Transverse colon (tissue), 4 donors: ENCODE data around the gene WNT10A. TPM values are rescaled to one million over a fixed set of nuclear protein-coding genes. Genes with fewer than 3 reads are reported as not detected.

Experiments
- DNase-seq: peaks from one replicate; pipeline ENCODE4 v3.0.0-alpha.2; 2019
- H3K27ac ChIP-seq, 4 donors: fragments of 200-600 bp; sonication (generic); 2 replicates each; pipeline ENCODE4 v1.5.1; 2016 to 2018; ENCODE audit warnings: inconsistent platforms in 4 of 4
- H3K27me3 ChIP-seq: fragments of 200-600 bp; sonication (generic); 2 replicates; pipeline ENCODE4 v1.5.1; 2017; ENCODE audit warnings: inconsistent platforms
- H3K36me3 ChIP-seq, 4 donors: fragments of 200-600 bp; sonication (generic); 2 replicates each; pipeline ENCODE4 v1.5.1; 2017 to 2019; ENCODE audit warnings: inconsistent platforms in 4 of 4
- H3K4me1 ChIP-seq, 4 donors: fragments of 200-600 bp; sonication (generic); 2 replicates each; pipeline ENCODE4 v1.5.1; 2017 to 2020; ENCODE audit warnings: inconsistent platforms in 4 of 4
- H3K4me3 ChIP-seq, 4 donors: fragments of 200-600 bp; sonication (generic); 1 replicate in 1 of 4; 2 replicates in 3 of 4; pipeline versions ENCODE4 v1.5.1 to v1.6.1; 2017 to 2019; ENCODE audit warnings: inconsistent platforms in 4 of 4
- H3K9me3 ChIP-seq, 2 donors: fragments of 200-600 bp; sonication (generic); 2 replicates each; pipeline ENCODE4 v1.5.1; 2017 to 2019; ENCODE audit warnings: inconsistent platforms in 2 of 2
- EP300 ChIP-seq: sonication (generic); formaldehyde crosslinking; IDR thresholded peaks from one replicate; pipeline ENCODE4 v1.6.1; 2017; ENCODE audit warnings: antibody characterized with exemption, low read depth
- POLR2A ChIP-seq: fragments of 450-650 bp; IDR thresholded peaks from one replicate; pipeline ENCODE4 v1.6.1; 2016; ENCODE audit warnings: antibody characterized with exemption, mild to moderate bottlenecking, moderate library complexity
- POLR2AphosphoS5 ChIP-seq, 3 donors: sonication (generic); formaldehyde crosslinking; IDR thresholded peaks; one replicate each; pipeline ENCODE4 v1.6.1; 2016; ENCODE audit warnings: antibody characterized with exemption in 3 of 3
- WGBS, 2 donors: methylation state at CpG; one replicate each; pipeline ENCODE4 v1.1.5; 2018; ENCODE audit warnings: low coverage in 1 of 2; 5-methylcytosine and 5-hydroxymethylcytosine counted together
- in situ Hi-C, 4 donors: fragments of 200-750 bp; cut with MboI; loops; one replicate each; pipeline versions ENCODE4 v1.15.0 to v1.15.1; 2017; ENCODE audit warnings: low sequenced_read_pairs in 3 of 4, low pct_ligation_motif_present in 1 of 4, low pct_unique_long_range_greater_than_20kb in 1 of 4
- intact Hi-C: fragments of 100-400 bp; cut with DNase I; formaldehyde crosslinking; loops from one replicate; pipeline ENCODE4 v1.15.1; 2023; ENCODE audit warnings: low total_unique reads
- total RNA-seq, 4 donors: library from RNA; depleted of rRNA; stranded (reverse); fragments of >200 nt; gene quantifications; one replicate each; pipeline ENCODE4 v1.1.0, GENCODE V29; 2016
- TF ChIP-seq, protein P1 (sequence below), 5 experiments: fragments of 200-600 bp in 3 of 5; fragments of 450-650 bp in 2 of 5; sonication (generic) in 3 of 5; IDR thresholded peaks; 1 replicate in 2 of 5; 2 replicates in 3 of 5; pipeline ENCODE4 v1.5.1; 2016 to 2017; ENCODE audit warnings: antibody characterized with exemption in 5 of 5, inconsistent platforms in 3 of 5, mild to moderate bottlenecking in 2 of 5, moderate library complexity in 1 of 5

The WNT10A gene
- total RNA-seq, 4 donors from 2014 or later, result 0.27 to 1.6 TPM; not detected in 2

DNA sequence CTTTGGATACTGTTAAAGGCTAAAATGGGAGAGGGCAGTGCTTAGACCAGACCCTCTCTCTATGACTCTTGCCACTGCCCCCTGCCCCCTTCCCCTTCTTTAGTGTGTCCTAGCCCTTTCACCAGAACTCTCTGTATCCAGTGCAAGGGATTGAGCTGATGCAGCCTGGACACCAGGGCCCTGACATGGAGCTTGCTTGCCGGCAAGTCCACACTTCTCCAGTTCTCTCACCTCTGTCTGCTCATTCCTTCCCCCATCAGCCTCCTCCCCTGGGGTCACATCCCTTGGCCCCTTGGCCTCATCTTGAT is 22.6 kb upstream of the WNT10A start:
- 13% methylated on average over 1 of the region's 1 CpG; no CpG with 5 or more reads in 1 of the 2 donors for WGBS, 2 donors
- H3K4me1 ChIP-seq, result peaks cover 6 to 20% (median 12%) of the 10 kb centered on the region in 4 donors
- in situ Hi-C loops (no loop called here), intact Hi-C loops (no loop called here)
- peaks cover 97% of the 10 kb centered on the region for H3K27me3 ChIP-seq
- no peak overlapping the region for H3K27ac ChIP-seq
- no peaks in the 10 kb centered on the region for H3K9me3 ChIP-seq
- DNase-seq, result no peak
- TF ChIP-seq, protein P1, sequence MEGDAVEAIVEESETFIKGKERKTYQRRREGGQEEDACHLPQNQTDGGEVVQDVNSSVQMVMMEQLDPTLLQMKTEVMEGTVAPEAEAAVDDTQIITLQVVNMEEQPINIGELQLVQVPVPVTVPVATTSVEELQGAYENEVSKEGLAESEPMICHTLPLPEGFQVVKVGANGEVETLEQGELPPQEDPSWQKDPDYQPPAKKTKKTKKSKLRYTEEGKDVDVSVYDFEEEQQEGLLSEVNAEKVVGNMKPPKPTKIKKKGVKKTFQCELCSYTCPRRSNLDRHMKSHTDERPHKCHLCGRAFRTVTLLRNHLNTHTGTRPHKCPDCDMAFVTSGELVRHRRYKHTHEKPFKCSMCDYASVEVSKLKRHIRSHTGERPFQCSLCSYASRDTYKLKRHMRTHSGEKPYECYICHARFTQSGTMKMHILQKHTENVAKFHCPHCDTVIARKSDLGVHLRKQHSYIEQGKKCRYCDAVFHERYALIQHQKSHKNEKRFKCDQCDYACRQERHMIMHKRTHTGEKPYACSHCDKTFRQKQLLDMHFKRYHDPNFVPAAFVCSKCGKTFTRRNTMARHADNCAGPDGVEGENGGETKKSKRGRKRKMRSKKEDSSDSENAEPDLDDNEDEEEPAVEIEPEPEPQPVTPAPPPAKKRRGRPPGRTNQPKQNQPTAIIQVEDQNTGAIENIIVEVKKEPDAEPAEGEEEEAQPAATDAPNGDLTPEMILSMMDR (IDR thresholded peaks at IDR 0.05), result no peak
- TF ChIP-seq POLR2A, result no peak
- TF ChIP-seq POLR2AphosphoS5 (IDR thresholded peaks at IDR 0.05), result no peak
- TF ChIP-seq EP300, result no peak
- no peak overlapping the region for H3K4me3 ChIP-seq
- no peaks in the 10 kb centered on the region for H3K36me3 ChIP-seq

DNA sequence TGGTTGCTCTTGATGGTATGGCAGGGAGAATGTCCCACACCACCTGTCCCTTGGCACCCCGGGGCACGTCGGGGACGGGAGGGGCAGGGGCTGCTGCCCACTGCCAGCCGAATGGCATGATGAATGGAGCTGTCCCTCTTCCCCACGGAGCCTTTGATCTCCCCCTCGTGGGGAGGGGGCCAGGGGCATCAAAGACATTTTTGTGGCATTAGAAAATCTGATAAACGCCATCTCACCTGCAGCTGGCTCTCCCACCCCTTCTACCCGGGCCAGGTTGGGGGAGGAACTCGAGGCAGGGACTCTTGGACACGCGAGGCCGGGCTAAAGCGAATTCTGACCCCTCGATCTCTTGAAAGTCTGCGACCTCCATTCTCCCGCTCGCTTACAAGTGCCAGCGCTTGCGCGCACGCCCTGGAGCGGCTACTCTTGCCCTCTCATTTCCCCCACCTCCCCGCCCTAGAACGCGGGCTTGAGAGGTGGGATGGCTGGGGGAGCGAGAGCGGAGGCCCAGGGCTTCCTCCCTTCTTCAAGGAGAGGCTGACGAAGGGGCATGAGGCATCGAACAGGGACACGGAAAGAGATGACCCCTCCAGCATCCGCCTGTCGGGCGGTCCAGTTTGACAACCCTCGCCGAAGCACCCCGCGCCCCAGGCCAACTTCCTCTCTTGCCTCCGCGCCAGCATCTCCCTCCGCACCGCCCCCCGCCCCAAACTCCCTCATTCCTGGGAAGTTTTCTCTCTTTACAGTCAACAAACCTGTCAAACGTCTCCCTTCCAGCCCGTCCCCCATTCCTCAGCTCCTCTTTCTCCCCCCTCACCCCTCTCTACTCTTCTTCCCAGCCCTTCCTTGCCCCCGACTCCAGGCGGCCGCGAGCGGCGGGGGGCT is 21.7 kb upstream of the WNT10A start:
- peaks cover 6 to 20% (median 12%) of the 10 kb centered on the region in 4 donors for H3K4me1 ChIP-seq
- in situ Hi-C loops, result no loop called here
- H3K27me3 ChIP-seq, result peaks cover 97% of the 10 kb centered on the region
- TF ChIP-seq POLR2AphosphoS5 (IDR thresholded peaks at IDR 0.05), result no peak
- TF ChIP-seq EP300, result no peak
- no peak for TF ChIP-seq POLR2A
- TF ChIP-seq, protein P1 (IDR thresholded peaks at IDR 0.05), result no peak
- no peaks in the 10 kb centered on the region for H3K36me3 ChIP-seq
- no peak overlapping the region for H3K27ac ChIP-seq
- H3K9me3 ChIP-seq, result no peaks in the 10 kb centered on the region
- H3K4me3 ChIP-seq, result peak overlapping the region in 3 of 4 donors; percentile 21 to 48 (median 30)
- intact Hi-C loops, result no loop called here
- DNase-seq, result no peak
- 13 to 20% methylated on average over 1 to 50 of the region's 51 CpGs for WGBS, 2 donors

- no peak for TF ChIP-seq POLR2A
- TF ChIP-seq, protein P1 (IDR thresholded peaks at IDR 0.05), result no peak
- no peak for TF ChIP-seq EP300
- TF ChIP-seq POLR2AphosphoS5 (IDR thresholded peaks at IDR 0.05), result no peak
- in situ Hi-C loops, result no loop called here
- peaks cover 6 to 20% (median 12%) of the 10 kb centered on the region in 4 donors for H3K4me1 ChIP-seq
- H3K27me3 ChIP-seq, result peaks cover 98% of the 10 kb centered on the region
- no peaks in the 10 kb centered on the region for H3K9me3 ChIP-seq
- intact Hi-C loops, result no loop called here
- peak within 1 kb of the TSS in 2 of 4 donors; percentile 6 to 11 for H3K27ac ChIP-seq
- 1% methylated on average over 29 of the region's 64 CpGs; no CpG with 5 or more reads in 1 of the 2 donors for WGBS, 2 donors
- H3K4me3 ChIP-seq, result peak within 1 kb of the TSS in 3 of 4 donors; percentile 21 to 48 (median 30)
- no peak for DNase-seq
- no peaks in the 10 kb centered on the region for H3K36me3 ChIP-seq
These were observed 21.1 kb upstream of the WNT10A start, which contains the start of gene WNT6 for GRCh38 chr2:218859556-218859987. Gene WNT6, plus strand, starts transcription at chr2:218859805. Its CDS starts 233 bp downstream, at chr2:218860038.

DNA sequence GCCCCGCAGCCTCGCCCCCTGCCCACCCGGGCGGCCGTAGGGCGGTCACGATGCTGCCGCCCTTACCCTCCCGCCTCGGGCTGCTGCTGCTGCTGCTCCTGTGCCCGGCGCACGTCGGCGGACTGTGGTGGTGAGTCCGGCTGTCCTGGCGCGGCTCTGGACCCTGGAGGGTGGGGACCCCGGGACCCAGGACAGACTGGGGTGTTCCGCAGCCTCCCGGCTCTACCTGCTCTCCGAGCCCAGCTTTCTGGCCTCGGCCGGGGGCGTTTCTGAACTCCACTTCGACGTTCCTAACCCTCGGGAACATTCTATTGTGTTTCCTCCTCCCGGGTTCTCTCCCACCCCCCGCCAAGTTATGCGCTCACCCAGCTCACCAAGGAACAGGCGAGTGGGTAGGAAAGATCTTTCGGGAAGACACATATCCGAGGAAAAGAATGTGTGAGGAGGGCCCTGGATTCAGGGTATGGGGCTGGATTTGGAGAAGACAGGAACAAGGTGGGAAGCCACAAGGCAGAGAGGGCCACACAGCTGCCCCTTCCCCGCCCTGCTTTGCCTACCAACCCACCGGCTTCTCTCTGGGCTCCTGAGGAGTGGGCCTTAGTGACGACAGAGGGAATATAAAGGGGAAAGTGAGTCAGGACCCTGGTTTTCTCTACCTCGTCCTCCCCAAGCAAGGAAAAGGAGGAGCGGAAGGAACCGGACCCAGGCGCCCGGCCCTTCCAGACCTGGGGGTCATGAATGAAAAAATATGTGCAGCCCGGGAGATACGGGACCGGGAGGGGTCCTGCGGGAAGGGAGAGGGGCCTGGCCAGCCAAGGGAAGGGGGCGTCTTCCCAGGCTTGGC is 20.4 kb upstream of the WNT10A start:
- intact Hi-C loops, result no loop called here

More for the DNA sequence above, 20.4 kb upstream of the WNT10A start:
- in situ Hi-C loops, result no loop called here
- TF ChIP-seq POLR2A (no peak), POLR2AphosphoS5 (IDR thresholded peaks at IDR 0.05) (no peak), EP300 (no peak)
- TF ChIP-seq, protein P1 (IDR thresholded peaks at IDR 0.05), result no peak
- WGBS, 2 donors, result 5 to 18% methylated on average over 2 to 45 of the region's 47 CpGs
- Histone ChIP-seq H3K27ac (peak overlapping the region in 2 of 4 donors; percentile 6 to 11), H3K36me3 (no peaks in the 10 kb centered on the region), H3K27me3 (peaks cover 98% of the 10 kb centered on the region), H3K4me3 (peak overlapping the region in 3 of 4 donors; percentile 21 to 48 (median 30)), H3K9me3 (no peaks in the 10 kb centered on the region), H3K4me1 (peaks cover 6 to 20% (median 12%) of the 10 kb centered on the region in 4 donors)
- no peak for DNase-seq
